HG03060 (cell line): ENCODE results near the gene KIF17.
"Not testable (repeated sequence)": the region's sequence is repeated elsewhere in the genome, so short reads cannot be mapped to it uniquely, and the experiment has no call there.

ENCODE experiments used
- ATAC-seq: cut with Tn5 transposase; IDR thresholded peaks from one replicate; pipeline ENCODE4 v1.9.1; 2021; ENCODE audit warnings: low read depth, moderate number of reproducible peaks; ENCODE audit not compliant: unreplicated experiment

Gene KIF17

DNA sequence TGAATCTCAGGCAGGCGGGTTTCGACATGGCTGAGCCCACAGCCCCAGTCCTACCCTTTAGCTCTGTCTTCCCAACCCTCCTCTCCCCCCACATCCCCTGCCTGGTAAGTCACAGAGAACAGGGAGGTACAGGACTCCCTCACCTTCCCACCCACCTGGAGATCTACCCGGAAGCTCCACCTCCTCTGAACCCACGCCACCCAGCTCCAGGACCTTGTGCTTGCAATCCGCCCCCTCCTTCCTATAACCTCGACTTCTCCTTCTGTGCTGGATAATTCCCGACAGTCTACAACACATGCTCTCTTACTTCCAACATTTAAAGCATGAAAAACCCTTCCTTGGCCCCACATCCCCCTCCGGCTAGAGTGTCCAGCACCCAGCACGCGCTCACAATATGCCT is 22.3 kb downstream of the KIF17 start:
- no peak for ATAC-seq

DNA sequence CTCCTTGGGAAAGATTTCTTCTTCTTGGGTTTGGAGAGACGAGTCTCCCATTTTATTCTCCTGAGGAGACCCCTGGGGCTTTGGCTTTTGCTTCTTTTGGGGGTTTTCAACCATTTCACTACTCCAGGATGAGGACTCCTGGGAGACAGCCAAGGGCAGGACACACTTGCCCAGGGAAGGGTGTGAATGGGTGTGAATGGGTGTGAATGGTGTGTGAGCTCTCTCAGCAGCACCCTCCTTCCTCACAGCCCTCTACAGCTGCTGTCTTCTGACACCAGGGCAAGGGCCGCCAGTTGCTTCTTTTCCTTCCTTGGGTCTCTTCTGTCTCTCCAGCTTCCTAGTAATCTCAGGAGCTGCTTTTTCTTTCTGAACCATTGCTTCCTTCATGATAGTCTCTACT is 24.2 kb downstream of the KIF17 start:
- ATAC-seq: no peak

DNA sequence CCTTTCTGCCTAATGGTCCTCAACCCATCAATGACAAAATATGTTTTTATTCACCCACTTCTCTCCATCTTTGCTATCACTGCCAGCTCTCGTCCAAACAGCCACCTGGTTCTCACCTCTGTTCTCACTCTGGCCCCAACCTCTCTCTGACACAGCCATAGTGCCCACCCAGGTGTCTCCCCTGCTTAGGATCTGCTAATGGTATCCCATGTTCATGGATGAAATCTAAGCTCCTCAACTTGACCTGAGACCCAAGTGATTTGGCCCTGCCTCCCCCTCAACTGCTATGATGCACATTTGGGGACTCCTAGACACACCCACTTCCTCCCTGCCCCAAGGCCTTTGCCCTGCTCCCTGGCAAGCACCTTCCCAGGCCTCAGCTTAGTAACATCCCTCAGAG is 25.9 kb downstream of the KIF17 start:
- no peak for ATAC-seq

DNA sequence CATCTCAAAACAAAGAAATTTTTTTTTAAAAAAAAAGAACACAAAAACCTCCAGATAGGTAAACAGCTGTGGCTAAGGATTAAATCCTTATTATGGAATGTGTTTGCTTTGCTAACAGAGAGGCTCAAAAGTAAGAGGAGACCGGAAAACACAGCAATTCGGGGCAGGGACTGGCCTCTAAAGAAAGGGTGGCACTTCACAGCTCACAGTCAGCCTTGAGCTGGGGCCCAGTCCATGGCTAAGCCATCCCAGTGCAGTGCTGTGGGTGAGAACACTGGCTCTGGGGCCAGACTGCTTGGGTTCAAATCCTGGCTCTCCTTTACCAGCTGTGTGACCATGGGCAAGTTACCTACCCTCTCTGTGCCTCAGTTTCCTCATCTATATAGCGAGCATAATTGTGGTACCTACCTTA is 28.2 kb downstream of the KIF17 start:
- no peak for ATAC-seq

DNA sequence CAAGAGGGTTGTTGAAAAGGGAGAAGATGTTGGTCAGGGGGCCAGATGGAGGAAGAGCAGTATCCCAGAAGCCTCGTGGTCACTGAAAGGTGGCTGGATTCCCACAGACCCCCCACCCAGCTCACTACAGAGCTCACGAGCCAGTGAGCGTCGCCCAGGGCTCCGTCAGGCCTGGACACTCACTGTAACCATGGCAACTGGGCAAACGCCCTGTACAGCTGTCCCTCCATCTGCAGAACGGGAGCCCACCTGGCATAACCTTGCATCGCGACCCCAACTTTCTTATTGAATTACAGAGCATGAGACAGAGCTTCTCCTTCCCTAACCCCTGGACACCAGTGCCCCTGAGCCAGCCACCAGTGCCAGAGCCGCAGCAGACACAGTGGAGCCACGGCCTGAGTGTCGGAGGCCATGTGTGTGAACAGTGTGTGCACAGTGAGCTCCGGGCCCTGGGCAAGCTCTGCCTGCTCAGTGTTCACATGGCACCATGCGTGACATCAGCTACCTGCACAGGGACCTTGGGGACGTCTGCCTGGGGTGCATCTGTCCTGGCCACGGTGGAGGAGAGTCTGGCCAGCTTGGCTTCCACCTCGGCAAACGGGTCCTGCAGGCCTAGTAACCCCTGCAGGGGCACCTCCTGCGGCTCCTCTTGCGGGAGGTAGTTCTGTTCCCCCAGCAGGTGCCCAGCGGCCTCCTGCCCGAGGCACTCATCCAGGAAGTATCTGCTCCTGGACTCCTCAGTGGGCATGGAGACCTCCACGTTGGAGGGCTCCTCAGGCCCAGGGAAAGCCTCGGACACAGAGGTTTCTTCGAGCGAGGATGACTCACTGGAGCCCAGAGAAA is 30.7 kb downstream of the KIF17 start:
- ATAC-seq: no peak

DNA sequence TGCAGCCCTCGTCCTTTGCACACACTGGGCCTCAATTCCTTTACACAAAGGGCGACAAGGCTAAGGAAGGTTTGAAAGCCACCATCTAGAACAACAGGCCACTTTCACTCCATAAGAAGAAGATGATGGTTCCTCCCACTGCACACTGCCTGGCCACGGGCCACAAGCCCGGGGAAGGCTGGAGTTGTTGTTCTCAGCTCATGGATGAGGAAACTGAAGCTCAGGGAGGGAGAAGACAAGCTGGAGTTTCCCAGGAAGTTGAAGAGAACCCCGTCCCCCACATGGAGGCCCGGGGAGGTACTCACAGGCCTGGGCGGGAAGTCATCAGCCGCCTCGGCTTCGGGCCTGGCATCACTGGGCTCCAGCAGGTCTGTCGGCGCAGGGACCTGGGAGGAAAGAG is 32.1 kb downstream of the KIF17 start:
- no peak for ATAC-seq

DNA sequence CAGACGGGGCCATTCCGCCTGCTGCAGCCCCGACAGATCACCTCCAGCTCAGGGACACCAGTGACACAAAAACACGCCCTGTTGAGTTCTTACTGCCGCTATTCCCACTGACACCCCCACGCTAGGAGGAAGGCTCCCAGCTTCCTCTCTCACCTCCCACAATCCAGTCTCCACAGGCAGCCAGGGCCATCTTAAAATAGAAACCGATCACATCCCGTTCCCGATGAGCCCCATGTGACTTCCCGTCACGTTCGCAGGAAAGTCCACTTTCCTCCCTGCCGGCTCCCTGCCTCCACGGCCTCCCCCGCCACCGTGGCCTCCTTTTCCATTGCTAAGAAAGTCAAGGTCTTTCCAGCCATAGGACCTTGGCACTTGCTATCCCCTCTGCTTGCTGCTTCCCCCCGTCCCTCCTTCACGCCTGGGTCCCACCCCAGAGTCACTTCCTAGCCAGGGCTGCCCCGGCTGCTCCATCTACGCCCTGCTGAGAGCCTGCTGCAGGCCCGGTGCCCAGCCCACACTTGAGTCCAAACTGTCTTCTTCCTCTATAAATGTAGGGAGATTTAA is 32.6 kb downstream of the KIF17 start:
- no peak for ATAC-seq

DNA sequence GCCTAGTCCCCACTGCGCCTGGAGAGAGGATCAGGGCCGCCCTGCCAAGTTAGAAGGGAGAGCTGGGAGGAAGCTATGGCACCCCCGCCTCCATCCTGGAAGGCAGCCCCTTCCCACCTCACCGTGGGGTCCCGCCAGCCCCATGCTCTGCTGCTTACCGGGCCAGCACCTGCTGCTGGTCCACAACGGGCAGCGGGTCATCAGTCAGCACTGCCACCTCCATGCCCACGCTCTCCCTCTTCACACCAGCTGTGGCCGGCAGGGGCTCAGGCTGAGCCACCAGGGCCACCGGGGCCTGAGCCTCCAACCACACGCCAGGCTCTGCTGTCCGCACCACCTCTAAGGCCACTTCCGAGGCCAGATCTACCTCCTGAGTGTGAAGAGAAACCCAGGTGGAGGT is 33.2 kb downstream of the KIF17 start:
- no peak for ATAC-seq

DNA sequence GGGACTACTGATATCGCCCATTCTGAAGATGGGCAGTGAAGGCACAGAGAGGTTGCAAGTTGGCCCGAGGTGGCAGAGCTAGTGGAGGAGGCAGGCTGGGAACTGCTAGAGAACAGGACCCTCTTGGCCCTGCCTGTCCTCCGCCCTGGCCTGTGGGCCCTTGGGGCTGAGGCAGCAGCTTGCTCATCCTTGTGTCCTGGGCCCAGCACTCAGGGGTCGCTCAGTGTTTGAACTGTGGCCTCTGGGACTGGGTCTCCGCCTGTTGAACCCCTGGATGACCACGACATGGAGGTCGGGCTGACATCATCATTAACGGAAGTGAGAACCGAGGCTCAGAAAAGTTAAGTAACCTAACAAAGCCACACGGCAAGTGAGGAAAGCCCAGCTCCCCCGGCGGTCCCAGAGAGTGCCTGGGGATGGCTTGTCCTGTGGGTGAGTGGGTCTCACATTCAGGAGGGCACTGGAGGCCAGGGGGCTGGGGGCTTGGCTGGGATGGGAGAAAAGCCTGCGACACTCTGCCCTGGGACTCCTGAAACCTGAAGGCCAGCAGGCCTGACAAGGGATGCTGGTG is 33.7 kb downstream of the KIF17 start:
- no peak for ATAC-seq

DNA sequence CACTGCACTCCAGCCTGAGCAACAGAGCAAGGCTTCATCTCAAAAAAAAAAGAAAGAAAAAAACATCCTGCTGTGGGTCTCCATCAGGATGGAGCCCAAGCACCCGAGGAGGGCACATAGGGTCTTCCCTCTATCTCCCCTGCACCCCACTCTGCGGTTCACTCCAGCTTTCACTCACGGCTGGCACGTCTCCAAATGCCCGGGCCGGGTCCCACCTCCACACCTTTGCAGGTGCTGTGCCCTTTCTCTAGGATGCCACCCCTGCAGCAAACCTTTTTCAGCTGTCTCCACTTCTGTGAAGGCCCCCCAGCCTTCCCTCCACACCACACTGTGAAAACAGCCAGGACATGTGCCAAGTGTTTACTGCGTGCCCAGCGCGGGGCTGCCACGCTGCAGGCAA is 34.2 kb downstream of the KIF17 start:
- no peak for ATAC-seq

DNA sequence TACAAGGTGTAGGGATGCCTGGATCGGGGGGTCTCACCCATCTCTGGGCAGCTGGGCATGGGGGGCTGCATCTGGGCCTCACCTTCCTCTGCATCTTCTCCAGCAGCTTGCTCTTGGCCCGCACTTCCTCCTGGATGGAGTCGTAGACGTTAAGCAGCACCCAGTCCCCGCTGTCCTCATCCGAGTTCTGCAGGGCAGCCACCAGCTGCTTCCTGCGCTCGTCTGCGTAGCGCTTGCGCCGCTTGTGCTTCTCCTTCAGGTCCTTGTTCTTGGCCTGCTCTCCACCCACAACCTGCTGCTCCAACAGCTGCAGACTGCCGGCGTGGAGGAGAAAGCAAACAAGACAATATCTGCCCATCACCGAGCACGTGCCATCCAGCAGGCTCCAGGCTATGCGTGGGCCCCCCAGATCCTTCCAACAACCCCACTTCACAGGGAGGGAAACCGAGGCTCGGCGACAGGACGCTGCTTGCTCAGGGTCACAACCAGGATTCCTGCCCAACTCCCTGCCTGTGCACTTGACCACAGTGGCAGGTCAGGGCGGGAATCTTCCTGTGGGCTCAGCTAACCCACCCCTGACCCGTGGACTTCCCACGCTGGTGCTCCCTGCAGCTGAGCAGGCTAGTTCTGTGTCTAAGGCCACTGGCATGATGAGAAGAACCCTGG is 35.1 kb downstream of the KIF17 start:
- no peak for ATAC-seq

DNA sequence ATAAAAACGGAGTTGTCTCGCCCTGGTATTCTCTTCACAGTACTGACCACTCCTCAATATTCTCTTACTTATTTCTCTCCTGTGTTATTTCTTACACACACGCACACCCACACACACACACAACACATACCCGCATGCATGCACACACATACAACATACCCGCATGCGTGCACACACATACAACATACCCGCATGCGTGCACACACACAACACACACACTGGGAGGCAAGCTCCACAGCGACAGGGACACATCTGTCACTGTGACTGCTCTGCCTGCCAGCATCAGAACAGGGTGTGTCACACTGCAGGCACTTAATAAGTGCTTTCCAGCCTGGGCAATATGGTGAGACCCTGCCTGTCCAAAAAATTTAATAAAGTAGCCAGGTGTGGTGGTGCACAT is 35.8 kb downstream of the KIF17 start:
- ATAC-seq: no peak

DNA sequence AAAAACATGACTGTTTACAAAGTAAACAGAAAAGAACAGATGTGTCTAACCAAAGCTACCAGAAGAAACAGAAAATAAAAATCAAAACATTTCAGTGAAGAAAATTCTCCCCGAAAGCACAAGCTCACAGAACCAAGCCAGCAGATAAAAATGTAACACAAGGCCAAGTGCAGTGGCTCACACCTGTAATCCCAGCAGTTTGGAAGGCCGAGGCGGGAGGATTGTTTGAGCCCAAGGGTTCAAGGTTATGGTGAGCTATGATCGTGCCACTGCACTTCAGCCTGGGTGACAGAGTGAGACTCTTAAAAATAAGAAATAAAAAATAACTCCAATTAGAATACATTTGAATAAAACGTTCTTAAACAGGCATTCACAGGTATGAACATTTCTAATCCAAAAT is 37.5 kb downstream of the KIF17 start:
- ATAC-seq: no peak

DNA sequence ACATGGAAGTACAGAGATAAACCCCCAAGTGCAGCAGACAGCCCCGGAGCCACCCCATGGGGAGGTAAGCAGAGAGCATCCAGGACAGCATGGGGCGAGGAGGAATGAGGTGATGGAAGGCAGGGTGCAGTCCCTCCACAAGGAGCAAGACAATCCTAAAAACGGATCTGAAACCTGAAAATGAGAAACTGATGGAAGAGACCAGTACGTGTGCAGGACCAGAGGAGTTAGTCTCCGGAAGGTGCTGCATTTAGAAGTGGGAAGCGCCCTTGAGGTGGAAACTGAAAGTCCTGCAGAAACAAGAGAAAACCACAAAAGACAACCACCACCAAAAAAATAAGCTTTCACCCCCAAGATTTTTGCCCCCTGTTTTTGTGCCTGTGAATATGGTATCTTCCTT is 39.2 kb downstream of the KIF17 start:
- ATAC-seq: no peak

DNA sequence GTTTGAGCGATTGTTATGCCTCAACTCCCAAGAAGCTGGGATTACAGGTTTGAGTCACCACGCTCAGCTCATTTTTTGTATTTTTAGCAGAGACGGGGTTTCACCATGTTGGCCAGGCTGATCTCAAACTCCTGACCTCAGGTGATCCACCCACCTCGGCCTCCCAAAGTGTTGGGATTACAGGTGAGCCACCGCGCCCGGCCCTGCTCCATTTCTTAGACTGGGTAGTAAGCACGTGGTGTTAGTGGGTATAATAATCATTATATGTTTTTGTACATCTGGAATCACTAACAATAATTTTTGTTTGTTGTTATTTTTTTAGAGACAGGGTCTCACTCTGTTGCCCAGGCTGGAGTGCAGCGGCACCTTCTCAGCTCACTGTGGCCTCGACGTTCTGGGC is 44.2 kb downstream of the KIF17 start:
- not testable (repeated sequence) for ATAC-seq

DNA sequence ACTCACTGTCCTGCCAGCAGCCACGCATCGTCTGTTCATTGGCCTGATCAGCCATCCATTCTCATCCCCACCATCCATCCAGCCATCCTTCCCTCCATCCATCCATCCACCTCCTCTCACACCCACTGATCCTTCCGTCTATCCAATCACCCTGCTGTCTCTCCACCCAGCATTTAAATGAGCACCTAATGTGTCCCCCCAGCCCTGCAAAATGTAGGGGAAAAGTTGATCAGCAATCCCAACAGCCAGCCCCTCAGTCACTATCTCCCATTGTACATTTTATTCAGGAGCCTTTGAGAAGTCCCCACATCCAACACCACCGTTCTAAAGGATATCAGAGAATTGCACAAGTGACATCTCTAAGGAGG is 45.6 kb downstream of the KIF17 start:
- ATAC-seq: no peak

DNA sequence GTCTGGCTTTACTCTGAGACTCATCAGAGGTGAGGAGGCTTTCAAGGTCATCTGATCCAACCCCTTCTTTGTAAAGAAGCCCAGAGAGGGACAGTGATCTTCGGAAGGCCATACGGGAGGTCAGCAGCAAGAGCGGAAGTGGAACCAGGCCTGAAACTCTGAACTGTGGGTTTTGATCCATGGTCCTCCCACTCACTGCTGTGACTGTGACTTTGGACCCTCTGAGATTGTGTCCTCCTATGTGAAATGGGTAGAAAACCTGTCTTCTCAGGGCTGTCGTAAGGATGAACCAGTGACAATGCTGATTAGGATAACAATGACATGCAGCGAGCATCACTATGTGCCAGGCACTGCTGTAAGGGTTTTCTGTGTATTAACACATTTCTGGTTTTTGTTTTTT is 46.9 kb downstream of the KIF17 start:
- no peak for ATAC-seq

DNA sequence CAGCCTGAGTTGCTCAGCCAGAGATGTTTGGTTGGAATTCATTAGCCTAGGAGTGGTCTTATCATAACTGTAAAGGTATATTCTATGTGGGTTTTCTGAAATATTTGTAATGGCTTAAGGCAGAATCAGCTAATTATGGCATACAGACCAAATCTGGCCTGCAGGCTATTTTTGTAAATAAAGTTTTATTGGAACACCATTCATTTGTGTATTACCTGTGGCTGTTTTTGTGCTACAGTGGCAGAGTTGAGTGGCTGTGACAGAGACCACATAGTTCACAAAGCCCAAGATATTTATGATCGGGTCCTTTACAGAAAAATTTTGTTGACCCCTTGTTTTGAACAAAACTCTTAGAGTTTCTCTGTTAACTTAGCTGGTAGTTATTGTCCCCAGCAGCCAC is 49.2 kb downstream of the KIF17 start:
- ATAC-seq: no peak

DNA sequence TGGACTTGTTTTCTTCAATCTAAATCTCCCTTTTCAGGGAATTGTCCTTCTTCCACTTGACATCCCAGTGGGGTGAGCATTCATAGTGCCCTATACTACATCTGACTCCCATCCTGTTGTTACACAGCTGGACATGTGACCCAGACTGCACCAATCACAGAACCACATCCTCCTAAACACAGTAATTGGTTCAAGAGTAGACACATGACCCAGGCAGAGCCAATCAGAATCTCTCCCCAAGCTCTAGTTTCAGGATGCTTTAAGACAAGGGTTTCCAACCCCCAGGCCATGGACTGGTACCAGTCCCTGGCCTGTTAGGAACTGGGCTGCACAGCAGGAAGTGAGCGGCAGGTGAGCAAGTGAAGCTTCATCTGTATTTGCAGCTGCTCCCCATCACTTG is 51.0 kb downstream of the KIF17 start:
- ATAC-seq: no peak

DNA sequence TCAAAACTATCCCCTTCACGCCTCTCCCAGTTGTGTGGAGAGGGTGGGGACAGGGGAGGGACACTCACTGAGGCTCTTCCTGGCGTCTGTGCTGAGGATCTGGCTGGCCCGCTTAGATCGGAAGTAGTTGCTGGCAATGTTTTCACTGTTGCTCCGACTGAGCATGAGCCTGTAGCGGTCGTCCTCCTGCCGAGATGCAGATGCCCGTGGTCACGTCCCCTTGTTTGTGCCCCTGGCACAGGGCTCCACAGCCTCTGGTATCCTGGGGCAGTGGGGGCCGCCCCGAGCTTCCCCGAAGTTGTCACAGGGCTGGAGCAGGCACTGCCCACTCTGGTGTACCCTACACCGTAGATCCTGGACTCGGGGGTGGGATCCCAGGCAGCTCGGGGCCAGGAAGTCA is 51.7 kb downstream of the KIF17 start:
- no peak for ATAC-seq

DNA sequence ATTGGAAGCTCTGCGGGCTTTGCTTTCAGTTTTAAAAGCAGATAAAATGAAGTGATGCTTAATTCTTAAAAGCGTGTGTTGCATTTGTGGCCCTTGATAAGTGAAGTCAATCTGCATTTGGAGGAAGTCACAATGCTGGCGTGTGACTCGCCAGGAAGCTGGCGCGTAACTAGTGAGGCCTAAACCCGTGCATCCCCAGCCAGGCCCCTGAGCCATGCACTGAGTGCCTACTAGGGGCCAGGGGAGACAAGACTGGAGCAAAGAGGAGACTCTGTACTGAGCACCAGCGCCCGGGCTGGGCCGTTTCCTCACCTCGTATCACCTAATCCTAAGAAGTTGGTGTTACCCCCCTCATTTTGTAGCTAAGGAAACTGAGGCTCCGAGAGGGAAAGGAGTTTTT is 52.1 kb downstream of the KIF17 start:
- ATAC-seq: no peak
